ENCODE data around the gene BANK1.
A peak's percentile ranks its signal among the peaks of the same experiment; 100 is the strongest.

BANK1 gene

GRCh38 chr4:101790521-101791181 lies at the start of gene BANK1:
BANK1 (plus strand) TSS chr4:101790730; CDS start chr4:101790881, 151 bp downstream.
- H3K4me3 ChIP-seq, result peak within 1 kb of the TSS; percentile 31 to 55 (median 40)
- peak within 1 kb of the TSS in 18 of 21 experiments; percentile 1 to 86 (median 64) for H3K27ac ChIP-seq

GRCh38 chr4:101753721-101754120 lies 36.8 kb upstream of the BANK1 start:
- Histone ChIP-seq H3K4me3 (no peak overlapping the region), H3K27ac (peak overlapping the region in 3 of 21 experiments; percentile 38 to 70 (median 40))

GRCh38 chr4:101756181-101756580 lies 34.3 kb upstream of the BANK1 start:
- H3K27ac ChIP-seq, result no peak overlapping the region
- H3K4me3 ChIP-seq, result no peak overlapping the region

DNA sequence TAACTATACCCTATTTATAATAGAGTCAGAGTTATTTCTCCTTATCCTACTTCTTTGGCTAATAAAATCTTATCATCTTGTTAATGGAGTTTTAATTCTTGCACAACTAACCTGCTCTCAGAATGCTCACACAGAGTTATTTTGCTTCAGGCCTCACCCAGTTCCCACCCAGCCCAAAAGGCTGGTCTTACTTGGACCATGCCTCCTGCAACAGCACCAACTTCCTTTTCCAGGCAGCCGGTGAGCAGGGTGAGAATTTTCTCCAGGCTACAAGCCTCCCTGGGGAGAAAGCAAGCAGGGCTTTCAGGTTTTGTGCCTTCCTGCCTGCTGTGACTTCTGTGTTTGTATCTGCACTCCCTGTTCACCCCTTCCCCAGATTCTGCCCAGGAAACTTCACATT lies 29.1 kb upstream of the BANK1 start:
- Histone ChIP-seq H3K4me3 (no peak overlapping the region), H3K27ac (no peak overlapping the region)

GRCh38 chr4:101762025-101762424 lies 28.5 kb upstream of the BANK1 start:
- H3K27ac ChIP-seq, result no peak overlapping the region

GRCh38 chr4:101762534-101762933 lies 28.0 kb upstream of the BANK1 start:
- H3K4me3 ChIP-seq, result no peak overlapping the region

More at GRCh38 chr4:101762025-101762424, 28.5 kb upstream of the BANK1 start:
- H3K4me3 ChIP-seq, result no peak overlapping the region

DNA sequence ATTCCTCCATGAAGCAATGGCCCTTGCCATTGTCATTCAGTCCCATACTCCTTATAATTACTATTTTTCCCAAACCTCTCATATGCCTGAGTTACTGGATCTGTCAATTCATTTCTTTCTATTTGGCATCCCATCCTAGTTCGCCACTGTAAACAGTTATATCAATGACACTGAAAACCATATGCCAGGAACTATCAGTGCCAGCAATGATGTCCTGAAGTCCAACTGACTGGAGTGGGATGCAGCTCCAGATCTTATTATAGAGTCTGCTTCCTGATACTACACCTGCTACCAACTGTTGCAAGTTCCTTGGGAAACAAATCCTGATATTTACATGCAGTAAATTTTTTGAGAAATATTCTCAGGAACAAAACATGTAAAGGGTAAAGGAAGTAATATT lies 27.0 kb upstream of the BANK1 start:
- H3K4me3 ChIP-seq, result no peak overlapping the region
- H3K27ac ChIP-seq, result no peak overlapping the region

More at GRCh38 chr4:101762534-101762933, 28.0 kb upstream of the BANK1 start:
- H3K27ac ChIP-seq, result no peak overlapping the region

GRCh38 chr4:101774807-101775206 lies 15.7 kb upstream of the BANK1 start:
- Histone ChIP-seq H3K4me3 (no peak overlapping the region), H3K27ac (no peak overlapping the region)

GRCh38 chr4:101777431-101777830 lies 13.1 kb upstream of the BANK1 start:
- Histone ChIP-seq H3K27ac (no peak overlapping the region), H3K4me3 (no peak overlapping the region)

GRCh38 chr4:101780284-101780683 lies 10.2 kb upstream of the BANK1 start:
- Histone ChIP-seq H3K4me3 (no peak overlapping the region), H3K27ac (no peak overlapping the region)

DNA sequence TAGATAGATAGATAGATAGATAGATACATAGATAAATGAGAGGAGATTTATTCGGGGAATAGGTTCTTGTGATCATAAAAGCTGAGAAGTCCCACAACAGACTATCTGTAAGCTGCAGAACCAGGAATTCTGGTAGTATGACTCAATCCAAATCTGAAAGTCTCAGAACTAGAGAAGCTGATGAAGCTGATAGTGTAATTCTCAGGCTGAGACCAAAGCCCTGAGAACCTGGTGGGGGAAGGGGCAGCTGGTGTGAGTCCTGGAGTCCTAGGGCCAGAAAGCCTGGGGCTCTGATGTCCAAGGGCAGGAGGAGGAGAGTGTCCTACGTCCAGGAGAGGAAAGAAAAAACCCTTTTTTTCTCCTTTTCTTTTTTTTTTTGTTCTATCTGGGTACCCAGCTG lies 8.0 kb upstream of the BANK1 start:
- Histone ChIP-seq H3K4me3 (no peak overlapping the region), H3K27ac (peak overlapping the region in 1 of 21 experiments; percentile 36)

DNA sequence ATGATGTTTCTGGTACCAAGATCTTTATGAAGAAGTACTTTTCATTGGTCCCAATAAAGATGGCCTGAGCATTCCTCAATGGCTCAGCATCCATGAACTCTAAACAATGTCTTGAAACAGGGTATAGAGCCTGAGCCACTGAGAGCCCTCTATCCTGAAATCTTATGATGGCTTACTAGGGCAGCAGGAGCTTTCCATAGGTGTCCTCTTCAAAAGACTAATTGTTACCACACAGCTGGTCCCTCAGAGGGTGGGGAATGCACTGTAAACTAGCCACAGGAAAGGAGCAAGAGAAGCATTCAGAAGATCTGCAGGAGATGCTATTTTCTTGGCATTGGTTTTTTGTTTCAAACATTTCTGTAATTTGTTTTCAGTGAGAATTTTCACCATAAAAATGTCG lies 5.6 kb upstream of the BANK1 start:
- H3K27ac ChIP-seq, result no peak overlapping the region
- no peak overlapping the region for H3K4me3 ChIP-seq

DNA sequence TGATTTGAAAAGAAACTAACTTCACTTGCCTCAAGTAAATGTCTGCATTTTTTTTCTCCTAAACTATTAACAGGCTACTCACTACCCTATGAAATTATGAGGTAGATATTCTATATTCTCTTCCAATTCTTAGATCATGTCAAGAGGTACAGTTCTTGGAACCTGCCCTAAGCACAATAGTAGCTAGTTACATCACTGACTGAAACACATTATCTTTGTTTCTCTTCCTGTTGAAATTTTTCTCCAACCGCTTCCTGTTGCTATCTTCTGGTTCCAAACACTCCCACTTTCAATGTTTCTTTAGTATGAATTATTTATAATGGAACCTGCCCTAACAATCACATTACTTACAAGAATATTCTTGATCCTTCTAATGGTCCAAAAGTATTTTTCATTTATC lies 5.0 kb upstream of the BANK1 start:
- no peak overlapping the region for H3K4me3 ChIP-seq

GRCh38 chr4:101787701-101788316 lies 2.7 kb upstream of the BANK1 start:
- H3K4me3 ChIP-seq, result no peak overlapping the region
- H3K27ac ChIP-seq, result no peak overlapping the region

More for the DNA sequence above, 5.0 kb upstream of the BANK1 start:
- H3K27ac ChIP-seq, result no peak overlapping the region

DNA sequence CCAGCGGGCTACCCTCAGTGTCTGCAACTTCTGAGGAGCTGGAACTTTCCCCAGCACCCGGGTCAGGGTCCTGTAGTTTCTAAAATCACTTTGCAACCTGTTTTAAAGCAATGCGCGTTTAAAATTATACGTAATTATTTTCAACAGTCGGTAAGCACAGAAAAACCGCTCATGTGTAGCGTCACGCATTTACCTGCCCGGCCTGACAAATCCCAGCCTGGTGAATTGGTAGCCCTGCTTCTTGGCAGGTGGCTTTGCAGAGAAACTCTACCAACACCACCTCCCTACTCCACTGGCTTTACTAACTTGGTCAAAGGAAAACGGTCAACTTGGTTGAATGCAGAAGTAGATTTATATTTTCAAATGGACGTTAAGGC lies 640 bp downstream of the BANK1 start:
- H3K4me3 ChIP-seq, result peak overlapping the region; percentile 31 to 55 (median 40)
- peak overlapping the region in 13 of 21 experiments; percentile 1 to 86 (median 69) for H3K27ac ChIP-seq

DNA sequence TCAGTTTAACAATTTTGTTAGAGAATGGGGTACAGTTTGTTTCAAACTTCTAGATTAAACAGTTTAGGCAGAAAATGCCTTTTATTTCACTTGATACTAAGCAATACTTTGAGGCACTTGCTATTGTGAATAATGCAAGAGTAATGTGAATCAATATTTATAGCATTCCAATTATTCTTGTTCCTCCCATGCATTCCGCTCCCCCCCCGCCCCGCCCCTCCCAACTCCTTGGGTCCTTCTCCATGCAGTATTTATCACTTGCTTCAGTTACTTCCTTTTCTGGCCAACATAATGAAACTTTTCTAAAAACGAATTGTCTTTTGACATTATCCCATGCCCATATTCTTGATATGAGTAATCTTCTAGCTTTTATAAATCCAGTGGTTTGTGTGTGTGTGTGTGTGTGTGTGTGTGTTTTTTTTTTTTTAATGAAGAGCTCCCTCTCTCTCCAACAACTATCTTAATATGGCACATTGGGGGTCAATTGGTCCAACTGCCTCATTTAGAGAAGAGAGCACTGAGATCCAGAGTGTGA lies 1.6 kb downstream of the BANK1 start:
- H3K4me3 ChIP-seq, result no peak overlapping the region
- peak overlapping the region in 2 of 21 experiments; percentile 81 to 86 for H3K27ac ChIP-seq

GRCh38 chr4:101793397-101793796 lies 2.9 kb downstream of the BANK1 start:
- Histone ChIP-seq H3K27ac (no peak overlapping the region), H3K4me3 (no peak overlapping the region)

- Histone ChIP-seq H3K27ac (no peak overlapping the region), H3K4me3 (no peak overlapping the region)
Measured at GRCh38 chr4:101794806-101795205, 4.3 kb downstream of the BANK1 start.

DNA sequence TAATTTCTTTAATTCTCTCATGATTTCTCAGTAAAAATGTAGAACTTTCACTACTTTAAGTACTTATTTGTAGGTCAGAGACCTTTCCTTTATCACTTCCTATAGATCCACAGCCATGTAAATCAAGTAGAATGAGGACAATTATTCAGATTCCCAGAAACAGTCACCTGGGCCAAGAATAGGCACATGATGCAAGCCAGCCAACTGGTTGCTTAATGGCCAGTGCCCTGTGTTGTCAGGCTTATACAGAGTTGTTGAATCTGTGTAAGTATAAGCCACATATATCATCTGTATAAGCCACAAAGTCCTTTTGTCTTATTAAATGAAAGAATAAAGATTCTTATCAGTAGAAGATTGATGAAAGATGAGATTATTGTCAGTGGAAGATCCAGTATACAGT lies 5.2 kb downstream of the BANK1 start:
- Histone ChIP-seq H3K27ac (peak overlapping the region in 1 of 21 experiments; percentile 19), H3K4me3 (no peak overlapping the region)

- H3K4me3 ChIP-seq, result no peak overlapping the region
- H3K27ac ChIP-seq, result no peak overlapping the region
Measured at GRCh38 chr4:101801958-101802357, 11.4 kb downstream of the BANK1 start.

GRCh38 chr4:101806914-101807313 lies 16.4 kb downstream of the BANK1 start:
- Histone ChIP-seq H3K4me3 (no peak overlapping the region), H3K27ac (peak overlapping the region in 1 of 21 experiments; percentile 46)

All from skin epidermis (tissue), 12 donors.